GM21717 (cell line): Measurements from ENCODE around the gene FGR.
"Not testable (repeated sequence)": the region's sequence is repeated elsewhere in the genome, so short reads cannot be mapped to it uniquely, and the experiment has no call there.

Experiments used
- ATAC-seq: cut with Tn5 transposase; IDR thresholded peaks from one replicate; pipeline ENCODE4 v1.9.1; 2021; ENCODE audit warnings: mild to moderate bottlenecking, moderate library complexity; ENCODE audit not compliant: unreplicated experiment

The FGR gene

DNA sequence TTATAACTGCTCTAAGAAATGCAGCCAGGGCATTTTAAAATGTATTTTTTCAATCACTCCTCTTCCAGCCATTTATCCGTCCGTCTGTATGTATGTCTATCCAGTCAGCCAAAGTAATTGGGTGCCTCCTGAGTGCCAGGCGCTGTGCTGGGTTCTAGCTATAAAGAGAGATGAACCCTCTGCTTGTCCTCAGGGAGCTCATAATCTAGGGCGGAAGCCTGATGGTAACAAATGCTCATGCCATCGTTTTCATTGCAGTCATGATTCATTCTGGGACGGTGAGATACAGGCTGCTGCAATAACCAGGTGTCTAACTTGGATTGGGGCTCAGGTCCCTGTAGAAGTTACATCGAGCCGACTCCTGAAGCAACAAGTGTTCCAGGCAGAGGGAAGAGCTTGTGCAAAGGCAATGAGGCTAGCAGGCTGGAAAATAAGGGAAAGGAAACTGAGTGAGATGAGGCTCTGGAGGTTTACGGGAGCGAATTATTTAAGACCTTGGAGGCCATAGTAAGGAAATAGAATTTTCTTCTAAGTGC is 25.4 kb upstream of the FGR start:
- ATAC-seq, result no peak

DNA sequence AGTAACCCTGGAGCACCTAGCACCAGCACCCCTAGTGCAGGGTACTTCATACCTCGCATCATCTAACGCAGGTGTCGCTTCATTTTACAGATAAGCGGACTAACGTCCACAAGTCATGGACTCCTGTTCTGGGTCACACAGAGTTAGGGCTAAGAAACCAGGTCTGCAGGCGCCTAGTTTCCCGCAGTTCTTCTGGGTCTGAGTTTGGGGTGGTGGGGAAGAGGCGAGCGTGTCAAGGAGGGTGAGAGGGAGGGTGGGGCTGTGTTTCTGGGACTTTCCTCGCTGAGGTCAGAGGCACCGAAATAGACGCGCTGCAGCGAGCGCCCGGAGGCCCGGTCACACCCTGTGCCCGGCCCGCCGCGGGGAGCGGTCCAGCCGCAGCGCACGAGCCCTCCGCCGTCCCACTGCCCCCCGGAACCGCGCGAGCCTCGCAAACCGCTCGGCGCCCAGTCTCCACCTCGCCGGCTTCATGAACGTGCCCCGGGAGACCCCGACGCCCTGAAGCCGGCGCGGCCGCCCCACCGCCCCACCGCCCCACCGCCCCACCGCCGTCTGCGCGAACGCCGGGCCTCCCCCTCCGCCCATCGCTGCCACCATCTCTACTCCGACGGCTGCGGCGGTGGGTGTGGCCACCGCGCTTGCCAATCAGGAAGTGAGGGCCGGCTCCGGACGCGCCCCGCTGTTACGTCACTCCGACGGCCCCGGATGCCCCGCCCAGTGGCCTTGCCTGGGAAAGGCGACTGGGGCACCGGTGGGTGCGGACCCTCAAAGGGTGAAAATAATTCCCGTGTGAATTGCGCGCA is 24.7 kb upstream of the FGR start:
- peak; percentile 63 for ATAC-seq

DNA sequence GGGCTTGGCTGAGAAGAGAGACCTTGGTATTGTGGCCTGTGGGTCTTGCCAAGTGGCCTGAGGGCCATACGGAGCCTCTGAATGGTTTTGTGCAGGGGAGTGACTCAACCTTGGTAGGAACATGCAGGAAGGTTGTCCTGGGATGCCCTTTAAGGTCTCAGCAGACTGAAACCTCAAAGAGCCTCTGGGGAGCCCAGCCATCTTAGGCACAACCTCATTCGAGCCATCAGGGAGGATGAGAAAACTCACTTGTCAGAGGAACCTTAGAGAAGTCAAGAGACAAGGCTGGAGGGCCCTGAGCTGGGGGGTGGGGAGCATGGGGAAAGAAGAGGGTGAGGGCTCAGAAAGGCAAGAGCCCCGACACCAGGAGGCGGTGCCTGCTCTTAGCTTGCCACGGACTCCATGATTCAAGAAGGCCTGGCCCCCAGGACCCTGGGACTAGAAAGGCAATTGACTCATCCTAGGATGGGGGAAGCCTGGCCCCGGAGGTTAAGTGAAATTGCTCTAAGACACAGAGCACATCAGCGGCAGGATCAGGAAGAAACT is 24.0 kb upstream of the FGR start:
- peak; percentile 11 for ATAC-seq

DNA sequence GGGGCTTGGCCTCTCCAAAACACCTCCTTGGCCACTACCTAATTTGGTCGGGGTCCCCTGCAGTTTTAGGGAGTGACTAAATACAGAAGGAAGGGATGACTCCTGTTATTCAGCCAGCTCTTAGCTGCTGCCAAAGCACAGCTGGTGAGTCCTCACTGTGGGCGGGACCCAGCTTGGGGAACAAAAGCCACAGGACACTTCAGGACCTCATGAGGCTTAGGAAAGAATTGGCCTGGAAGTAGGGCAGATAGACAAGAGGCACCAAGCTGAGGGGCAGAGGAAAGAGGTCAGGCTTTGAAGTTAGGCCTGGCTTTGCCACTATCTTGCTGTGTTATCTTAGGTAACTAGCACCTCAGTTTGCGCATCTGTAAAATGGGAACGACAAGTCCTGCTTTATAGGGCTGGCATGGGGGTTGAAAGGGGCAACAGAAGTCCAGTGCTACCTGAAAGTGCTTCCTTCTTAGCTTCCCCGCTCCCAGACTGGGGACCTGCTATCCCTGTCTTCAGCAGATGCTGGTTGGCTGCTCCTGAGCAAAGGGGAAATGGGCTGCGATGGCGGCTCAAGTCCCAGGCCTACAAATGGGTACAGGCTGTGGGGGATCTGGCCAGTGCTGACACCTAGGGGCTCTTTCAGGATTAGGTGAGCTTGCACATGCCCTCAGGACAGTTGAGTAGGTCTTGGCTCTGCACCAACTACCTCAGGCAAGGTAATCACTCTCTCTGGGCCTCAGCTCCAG is 21.3 kb upstream of the FGR start:
- no peak for ATAC-seq

DNA sequence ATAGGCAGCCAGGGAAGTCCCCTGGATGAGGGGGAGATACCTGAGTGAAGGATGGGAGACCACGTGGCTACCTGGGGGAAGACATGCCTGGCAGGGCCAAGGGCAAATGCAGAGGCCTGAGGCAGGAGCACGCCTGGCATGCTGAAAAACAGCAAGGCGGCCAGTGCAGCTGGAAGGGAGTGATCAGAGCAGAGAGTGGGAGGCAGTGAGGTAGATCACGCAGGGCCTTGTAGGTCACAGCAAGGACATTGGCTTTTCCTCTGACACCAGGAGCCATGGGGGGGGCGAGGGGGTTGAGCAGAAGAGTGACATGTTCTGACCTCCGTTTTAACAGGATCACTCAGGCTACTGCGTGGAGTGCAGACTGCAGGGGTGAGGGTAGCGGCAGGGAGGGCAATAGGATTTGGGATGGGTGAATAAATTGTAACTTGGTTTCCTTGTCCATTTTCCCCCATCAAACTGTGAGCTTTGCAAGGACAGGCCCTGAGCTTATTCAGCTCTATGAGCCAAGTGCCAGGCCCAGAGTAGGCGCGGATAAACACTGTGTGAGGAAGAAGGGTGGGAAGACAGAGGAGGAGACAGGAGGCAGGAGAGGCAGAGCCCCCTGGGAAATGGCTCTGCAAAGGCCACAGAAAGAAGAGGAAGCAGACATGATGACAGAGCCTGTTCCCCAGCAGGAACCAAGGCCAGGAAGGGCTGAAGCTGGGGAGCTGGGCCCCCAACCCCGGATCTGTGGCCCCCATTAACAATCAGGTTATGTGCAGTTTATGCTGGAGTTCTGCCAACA is 20.4 kb upstream of the FGR start:
- no peak for ATAC-seq

DNA sequence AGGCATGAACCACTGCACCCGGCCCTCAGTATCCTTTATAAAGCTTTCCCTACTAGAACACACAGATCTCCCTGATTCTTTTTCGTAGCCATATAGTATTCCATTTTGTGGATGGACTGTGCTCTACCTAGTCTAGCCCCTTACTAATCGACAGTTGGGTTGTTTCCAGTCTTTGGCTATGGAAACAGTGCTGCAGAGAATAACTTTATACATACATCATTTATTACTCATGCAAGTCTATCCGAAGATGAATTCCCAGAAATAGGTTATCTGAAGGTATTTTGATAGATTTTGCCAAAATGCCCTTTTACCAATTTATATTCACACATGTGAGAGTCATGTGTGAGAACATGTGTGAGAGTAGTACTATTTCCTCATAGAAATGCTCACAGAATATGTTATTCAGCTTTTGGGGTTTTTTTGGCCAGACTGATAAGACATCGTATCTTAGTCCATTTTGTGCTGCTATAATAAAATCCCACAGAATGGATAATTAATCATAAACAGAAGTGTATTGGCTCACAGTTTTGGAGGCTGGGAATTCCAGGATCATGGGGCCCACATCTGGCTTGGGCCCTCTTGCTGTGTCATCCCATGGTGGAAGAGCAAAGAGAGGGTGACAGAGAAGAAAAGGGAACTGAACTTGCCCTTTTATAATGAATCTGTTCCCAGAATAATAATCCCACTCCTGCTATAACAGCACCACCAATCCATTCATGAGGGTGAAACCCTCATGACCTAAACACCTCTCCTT is 17.3 kb upstream of the FGR start:
- no peak for ATAC-seq

DNA sequence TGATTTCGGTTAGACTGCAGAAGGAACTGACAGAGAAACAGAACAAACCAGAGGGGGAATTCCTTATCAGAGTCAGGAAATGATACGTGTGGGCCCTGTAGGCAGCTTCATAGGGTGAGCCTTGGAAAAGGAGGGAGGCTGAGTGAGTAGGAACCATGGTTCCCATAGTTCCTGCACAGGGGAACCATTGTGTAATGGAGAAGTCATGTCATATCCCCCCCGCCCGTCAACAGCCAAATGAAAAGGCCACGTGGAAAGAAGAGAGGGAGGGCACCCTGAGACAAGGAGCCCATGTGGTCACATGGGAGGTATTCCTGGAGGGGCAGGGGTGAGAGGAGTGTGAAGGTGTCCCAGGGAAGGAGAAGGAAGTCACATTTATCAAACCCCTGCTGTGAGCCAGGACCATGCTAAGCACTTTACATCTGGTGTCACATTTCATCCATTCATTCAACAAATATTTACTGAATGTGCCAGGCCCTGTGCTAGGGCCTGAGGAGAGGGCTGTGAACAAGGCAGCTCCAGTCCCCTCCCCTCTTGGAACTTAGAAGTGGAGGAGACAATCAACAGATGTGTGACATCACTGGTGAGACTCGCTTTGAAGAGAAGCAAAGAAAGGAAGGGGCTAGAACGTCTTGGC is 15.7 kb upstream of the FGR start:
- no peak for ATAC-seq

DNA sequence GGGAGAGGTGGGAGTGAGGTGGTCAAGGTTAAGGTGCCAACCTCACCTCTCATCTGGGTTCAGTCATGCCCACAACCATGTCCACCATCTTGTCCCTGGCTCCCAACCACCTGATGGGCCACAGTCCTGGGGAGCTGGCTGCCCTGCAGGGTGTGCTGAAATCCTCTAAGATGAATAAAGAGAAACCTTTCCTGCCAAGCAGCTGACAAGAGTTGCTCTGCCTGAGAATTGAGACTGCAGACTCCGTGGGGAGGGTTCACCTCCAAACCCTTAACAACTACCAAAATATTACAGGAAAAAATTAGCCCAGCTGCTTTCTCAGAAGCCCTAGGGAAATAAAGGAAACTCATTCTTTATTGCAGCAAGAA is 15.2 kb upstream of the FGR start:
- no peak for ATAC-seq

DNA sequence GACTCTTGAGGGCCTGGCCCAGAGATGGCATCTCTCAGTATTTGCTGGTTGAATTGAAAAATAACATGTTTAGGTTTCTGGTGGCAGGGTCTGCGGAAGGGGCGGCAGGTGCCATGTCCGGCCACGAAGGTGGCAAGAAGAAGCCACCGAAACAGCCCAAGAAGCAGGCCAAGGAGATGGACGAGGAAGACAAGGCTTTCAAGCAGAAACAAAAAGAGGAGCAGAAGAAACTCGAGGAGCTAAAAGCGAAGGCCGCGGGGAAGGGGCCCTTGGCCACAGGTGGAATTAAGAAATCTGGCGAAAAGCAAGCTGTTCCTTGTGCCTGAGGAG is 14.3 kb upstream of the FGR start:
- ATAC-seq, result no peak

DNA sequence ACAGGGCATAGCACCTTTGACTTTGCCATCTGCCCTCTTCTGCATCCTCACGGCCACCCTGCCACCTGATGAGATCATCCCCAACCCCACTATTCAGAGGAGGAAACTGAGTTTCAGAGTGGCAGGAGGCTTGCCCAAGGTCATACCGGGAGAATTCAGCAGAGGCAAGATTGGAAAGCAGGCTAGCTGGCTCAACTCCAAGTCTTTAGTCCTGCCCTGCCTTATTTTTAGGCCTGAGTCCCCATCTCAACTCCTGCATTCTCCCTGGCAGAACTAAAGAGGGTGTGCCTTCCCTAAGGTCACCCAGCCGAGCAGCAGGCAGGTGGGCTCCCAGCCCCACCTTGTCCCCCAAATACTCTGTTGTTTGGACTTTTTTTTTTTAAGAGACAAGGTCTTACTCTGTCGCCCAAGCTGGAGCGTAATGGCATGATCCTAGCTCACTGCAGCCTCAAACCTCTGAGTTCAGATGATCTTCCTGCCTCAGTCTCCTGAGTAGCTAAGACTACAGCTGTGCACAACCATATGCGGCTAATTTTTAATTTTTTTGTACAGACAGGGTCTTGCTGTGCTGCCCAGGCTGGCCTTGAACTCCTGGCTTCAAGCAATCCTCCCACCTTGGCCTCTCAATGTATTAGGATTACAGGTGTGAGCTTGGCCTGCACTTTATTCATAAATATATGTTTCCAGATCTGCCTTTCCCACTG is 13.8 kb upstream of the FGR start:
- no peak for ATAC-seq

DNA sequence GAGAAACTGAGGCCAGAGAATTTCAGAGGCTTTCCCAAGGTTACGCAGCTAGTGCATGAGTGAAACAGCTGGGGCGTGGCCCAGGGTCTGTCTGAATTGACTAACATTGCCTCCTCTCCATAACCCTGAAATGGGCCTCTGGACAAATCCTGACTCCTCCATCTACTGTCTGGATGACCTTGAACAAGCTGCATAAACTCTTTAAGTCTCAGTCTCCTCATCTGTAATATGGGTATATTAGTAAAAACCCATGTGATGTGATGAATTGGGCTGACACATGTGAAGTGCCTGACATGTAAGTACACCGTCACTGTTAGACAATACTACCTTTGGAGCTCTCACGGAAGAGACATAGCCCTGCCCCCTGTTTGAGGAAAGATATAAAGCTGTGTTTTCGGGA is 12.3 kb upstream of the FGR start:
- ATAC-seq, result no peak

DNA sequence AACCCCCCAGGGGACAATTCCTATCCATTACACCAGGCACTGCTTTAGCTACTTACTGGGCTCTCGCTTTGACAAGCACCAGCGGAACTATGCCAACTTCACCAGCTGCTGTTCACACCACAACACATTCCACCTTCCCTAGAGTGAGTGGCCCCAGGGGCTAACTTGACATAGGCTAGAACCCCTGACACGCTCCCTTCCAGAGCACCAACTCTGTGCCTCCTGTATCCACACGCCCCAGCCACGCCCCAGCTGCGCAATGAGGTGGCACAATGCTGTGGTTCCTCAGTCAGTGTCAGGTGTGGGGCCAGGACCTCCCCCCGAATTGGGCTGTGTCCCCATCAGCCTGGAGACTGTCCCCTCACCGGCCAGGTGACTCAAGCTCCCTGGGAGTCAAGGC is 11.7 kb upstream of the FGR start:
- ATAC-seq, result no peak

DNA sequence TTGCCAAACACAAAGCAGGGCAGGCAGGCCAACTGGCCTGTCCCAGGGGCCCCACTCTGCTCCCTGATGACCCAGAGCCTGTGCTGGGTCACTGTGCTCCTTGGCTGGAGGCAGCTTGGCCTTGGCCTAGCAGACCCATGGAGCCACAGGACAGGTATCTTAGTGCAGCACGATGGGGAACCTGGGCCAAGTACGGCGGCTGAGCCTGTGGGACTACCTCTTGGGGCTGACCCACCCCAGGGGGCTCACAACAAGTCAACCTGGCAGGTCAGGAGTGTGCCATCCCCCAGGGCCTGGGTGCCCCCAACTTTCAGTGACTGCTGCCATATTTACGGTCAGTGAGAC is 10.1 kb upstream of the FGR start:
- no peak for ATAC-seq

DNA sequence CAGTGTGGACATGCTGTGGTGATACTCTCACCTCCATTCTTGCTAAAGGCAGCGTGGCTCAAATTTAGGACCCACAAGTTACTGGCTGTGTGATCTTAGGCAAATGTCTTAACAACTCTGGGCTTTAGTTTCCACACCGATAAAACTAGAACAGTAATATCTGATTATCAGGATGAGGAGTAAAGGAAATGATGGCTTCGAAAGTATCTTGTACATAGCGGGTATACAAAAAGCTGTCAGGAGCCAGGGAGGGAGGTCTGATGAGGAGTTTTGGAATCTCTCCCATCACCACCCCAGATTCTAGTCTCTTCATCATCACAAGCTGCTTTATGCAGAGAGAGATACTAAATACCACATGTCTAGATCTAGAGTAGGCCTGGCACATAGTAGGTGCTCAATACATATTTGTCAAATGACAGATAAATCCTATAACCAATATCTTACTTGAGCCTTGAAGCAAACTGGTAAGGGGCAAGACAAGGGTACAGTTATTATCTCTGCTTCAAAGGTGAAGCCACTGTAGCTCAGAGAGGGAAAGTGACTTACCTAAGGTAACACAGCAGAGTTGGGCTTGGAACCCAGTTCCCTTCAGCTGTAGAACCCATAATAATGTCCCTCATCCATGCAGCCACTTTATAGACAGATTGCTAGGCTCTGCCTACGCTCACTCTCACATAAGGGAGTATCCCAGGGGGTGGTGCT is 9.5 kb upstream of the FGR start:
- ATAC-seq, result no peak

DNA sequence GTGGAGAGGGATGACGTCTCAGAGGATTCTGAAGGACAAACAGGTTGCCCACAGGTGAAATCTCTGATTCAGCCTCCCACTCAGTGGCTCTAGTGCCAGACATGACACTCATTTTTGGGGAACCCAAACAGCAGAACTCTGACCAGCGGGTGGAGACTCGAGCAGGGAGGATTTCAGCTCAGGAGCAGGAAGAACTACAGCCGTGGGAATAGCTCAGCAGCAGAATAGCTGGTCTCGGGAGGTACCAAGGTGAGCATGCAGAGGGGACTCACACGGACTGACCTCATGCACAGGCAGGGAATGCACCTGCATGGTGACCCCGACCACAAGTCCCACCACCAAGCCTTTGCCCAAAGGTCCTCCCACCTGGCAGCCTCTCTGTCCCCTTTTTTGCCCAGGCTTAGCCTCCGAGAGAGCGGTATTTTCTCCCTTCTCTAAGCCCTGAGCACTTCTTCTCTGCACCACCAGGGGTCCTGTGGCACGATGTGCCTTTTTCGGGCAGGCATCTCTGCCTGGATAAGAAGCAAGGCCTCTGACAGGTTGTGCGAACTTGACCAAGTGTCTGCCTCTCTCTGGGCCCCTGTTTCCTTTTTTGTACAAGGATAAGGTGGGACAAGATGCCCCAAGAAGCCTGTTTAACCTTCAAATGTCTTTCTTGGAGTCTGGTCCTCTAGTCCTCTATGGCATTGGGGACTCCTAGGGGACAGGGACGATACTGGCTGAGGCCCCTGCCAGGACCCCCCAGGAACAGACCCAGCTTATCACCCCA is 8.8 kb upstream of the FGR start:
- ATAC-seq, result peak; percentile 51

DNA sequence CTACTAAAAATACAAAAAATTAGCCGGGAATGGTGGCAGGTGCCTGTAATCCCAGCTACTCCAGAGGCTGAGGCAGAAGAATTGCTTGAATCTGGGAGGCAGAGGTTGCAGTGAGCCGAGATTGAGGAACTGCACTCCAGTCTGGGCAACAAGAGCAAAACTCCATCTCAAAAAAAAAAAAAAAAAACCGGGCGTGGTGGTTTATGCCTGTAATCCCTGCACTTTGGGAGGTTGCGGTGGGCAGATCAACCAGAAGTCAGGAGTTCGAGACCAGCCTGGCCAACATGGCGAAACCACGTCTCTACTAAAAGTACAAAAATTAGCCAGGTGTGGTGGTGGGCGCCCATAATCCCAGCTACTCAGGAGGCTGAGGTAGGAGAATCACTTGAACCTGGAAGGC is 5.5 kb upstream of the FGR start:
- ATAC-seq, result not testable (repeated sequence)

DNA sequence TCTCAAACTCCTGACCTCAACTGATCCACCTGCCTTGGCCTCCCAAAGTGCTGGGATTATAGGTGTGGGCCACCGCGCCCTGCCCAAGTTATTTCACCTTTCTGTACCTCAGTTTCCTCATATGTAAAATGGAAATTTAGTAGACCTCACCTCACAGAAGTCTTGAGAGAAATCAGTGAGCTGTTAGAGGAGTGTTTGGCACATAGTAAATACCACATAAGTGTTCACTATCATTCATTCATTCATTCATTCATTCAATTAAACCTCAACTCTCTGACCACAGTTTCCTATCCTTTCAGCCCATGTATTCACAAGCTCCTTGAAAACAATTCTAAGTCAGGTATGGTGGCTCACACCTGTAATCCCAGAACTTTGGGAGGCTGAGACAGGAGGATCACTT is 3.8 kb upstream of the FGR start:
- no peak for ATAC-seq

DNA sequence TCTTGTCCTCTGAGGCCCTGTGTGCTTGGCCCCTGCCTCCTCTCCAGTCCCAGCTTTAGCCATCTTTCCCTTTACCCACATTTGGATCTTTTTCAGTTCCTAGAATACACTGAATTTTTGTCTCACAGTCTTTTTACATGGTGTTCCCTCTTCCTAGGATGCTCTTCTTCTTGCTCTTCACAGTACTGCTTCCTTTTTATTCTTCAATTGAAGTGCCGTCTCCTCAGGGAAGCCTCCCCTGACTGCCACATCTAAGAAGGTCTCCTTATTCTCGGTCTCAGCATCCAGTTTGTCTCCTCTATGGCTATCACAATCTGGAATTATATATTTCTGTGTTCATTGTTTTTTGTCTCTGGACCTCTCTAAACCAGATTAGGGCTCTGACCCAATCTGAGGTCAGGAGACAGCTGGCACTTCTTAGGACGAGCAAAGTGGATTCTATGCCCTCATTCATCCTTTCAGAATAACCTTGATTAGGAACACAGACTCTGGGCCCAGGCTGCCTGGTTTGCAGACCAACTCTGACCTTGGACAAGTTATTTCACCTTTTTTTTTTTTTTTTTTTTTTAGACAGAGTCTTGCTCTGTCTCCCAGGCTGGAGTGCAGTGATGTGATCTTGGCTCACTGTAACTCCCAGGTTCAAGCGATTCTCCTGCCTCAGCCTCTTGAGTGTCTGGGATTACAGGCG is 3.2 kb upstream of the FGR start:
- no peak for ATAC-seq
